H9 (cell line): ENCODE data around the gene ALKBH2. TPM values are rescaled to one million over a fixed set of nuclear protein-coding genes. Genes with fewer than 3 reads are reported as not detected.

Experiments used
- DNase-seq: peaks from one replicate; pipeline ENCODE4 v3.0.0-alpha.2; 2017
- H2AFZ ChIP-seq: one replicate; pipeline ENCODE4 v1.6.1; 2013; ENCODE audit warnings: mild to moderate bottlenecking, low read length, control low read depth, moderate library complexity
- H2AK5ac ChIP-seq: 2 replicates; pipeline ENCODE4 v1.6.1; 2013; ENCODE audit warnings: low read length, control low read depth, mixed read lengths; ENCODE audit not compliant: insufficient read length
- H2BK120ac ChIP-seq: one replicate; pipeline ENCODE4 v1.6.1; 2013; ENCODE audit warnings: low read depth, mild to moderate bottlenecking, low read length, control low read depth, inconsistent platforms; ENCODE audit not compliant: poor library complexity, severe bottlenecking
- H2BK12ac ChIP-seq: 2 replicates; pipeline ENCODE4 v1.6.1; 2013; ENCODE audit warnings: low read length, control low read depth, mixed read lengths, low read depth; ENCODE audit not compliant: insufficient read length
- H2BK15ac ChIP-seq: 2 replicates; pipeline ENCODE4 v1.6.1; 2013; ENCODE audit warnings: low read depth, low read length, control low read depth
- H2BK20ac ChIP-seq: one replicate; pipeline ENCODE4 v1.6.1; 2013; ENCODE audit warnings: low read depth, mild to moderate bottlenecking, low read length, control low read depth, inconsistent platforms; ENCODE audit not compliant: poor library complexity, severe bottlenecking
- H2BK5ac ChIP-seq: 2 replicates; pipeline ENCODE4 v1.6.1; 2013; ENCODE audit warnings: low read length, control low read depth, mixed read lengths; ENCODE audit not compliant: insufficient read length
- H3K14ac ChIP-seq: 2 replicates; pipeline ENCODE4 v1.6.1; 2013; ENCODE audit warnings: low read length, control low read depth; ENCODE audit not compliant: insufficient read depth
- H3K18ac ChIP-seq: 2 replicates; pipeline ENCODE4 v1.6.1; 2013; ENCODE audit warnings: low read depth, mild to moderate bottlenecking, mixed read lengths, low read length, control low read depth; ENCODE audit not compliant: insufficient read length
- H3K23ac ChIP-seq: 2 replicates; pipeline ENCODE4 v1.6.1; 2013; ENCODE audit warnings: low read length, control low read depth, mixed read lengths, low read depth; ENCODE audit not compliant: insufficient read length
- H3K23me2 ChIP-seq: 2 replicates; pipeline ENCODE4 v1.6.1; 2013; ENCODE audit warnings: low read depth, mild to moderate bottlenecking, mixed read lengths, low read length, control low read depth; ENCODE audit not compliant: insufficient read length, poor library complexity, severe bottlenecking
- H3K27ac ChIP-seq: 2 replicates; pipeline ENCODE4 v1.5.1; 2013; ENCODE audit warnings: low read length, control low read depth, mixed read lengths, low read depth; ENCODE audit not compliant: insufficient read length
- H3K27me3 ChIP-seq: 2 replicates; pipeline ENCODE4 v1.6.1; 2013; ENCODE audit warnings: low read length, control low read depth, inconsistent platforms; ENCODE audit not compliant: insufficient read depth
- H3K4ac ChIP-seq: 2 replicates; pipeline ENCODE4 v1.6.1; 2013; ENCODE audit warnings: low read depth, mild to moderate bottlenecking, control low read depth, inconsistent platforms, low read length, moderate library complexity
- H3K4me1 ChIP-seq: 2 replicates; pipeline ENCODE4 v1.6.1; 2013; ENCODE audit warnings: low read length, control low read depth, inconsistent platforms; ENCODE audit not compliant: insufficient read depth
- H3K4me2 ChIP-seq: 2 replicates; pipeline ENCODE4 v1.6.1; 2013; ENCODE audit warnings: low read length, control low read depth, mixed read lengths; ENCODE audit not compliant: insufficient read length, insufficient read depth
- H3K56ac ChIP-seq: 2 replicates; pipeline ENCODE4 v1.6.1; 2013; ENCODE audit warnings: low read depth, mild to moderate bottlenecking, mixed read lengths, low read length, control low read depth; ENCODE audit not compliant: insufficient read length
- H3K79me1 ChIP-seq: 2 replicates; pipeline ENCODE4 v1.6.1; 2013; ENCODE audit warnings: low read depth, mild to moderate bottlenecking, moderate library complexity, low read length, control low read depth, inconsistent platforms; ENCODE audit not compliant: insufficient read depth, poor library complexity, severe bottlenecking
- H3K79me2 ChIP-seq: 2 replicates; pipeline ENCODE4 v1.6.1; 2013; ENCODE audit warnings: low read length, control low read depth, inconsistent platforms; ENCODE audit not compliant: insufficient read depth
- H3K9ac ChIP-seq: 2 replicates; pipeline ENCODE4 v1.6.1; 2013; ENCODE audit warnings: low read length, control low read depth, mixed read lengths; ENCODE audit not compliant: insufficient read length; ENCODE audit errors: extremely low read depth
- H3K9me3 ChIP-seq: one replicate; pipeline ENCODE4 v1.6.1; 2013; ENCODE audit warnings: low read depth, low read length, inconsistent platforms; ENCODE audit not compliant: control insufficient read depth
- H3T11ph ChIP-seq: one replicate; pipeline ENCODE4 v1.6.1; 2013; ENCODE audit warnings: mild to moderate bottlenecking, low read length, control low read depth, inconsistent platforms
- H4K20me1 ChIP-seq: one replicate; pipeline ENCODE4 v1.6.1; 2013; ENCODE audit not compliant: control insufficient read depth, insufficient read length, insufficient read depth
- H4K5ac ChIP-seq: 2 replicates; pipeline ENCODE4 v1.6.1; 2013; ENCODE audit warnings: low read depth, mild to moderate bottlenecking, mixed read lengths, low read length, control low read depth; ENCODE audit not compliant: insufficient read length
- H4K8ac ChIP-seq: replicated peaks from 2 replicates; pipeline ENCODE4 v1.6.1; 2013; ENCODE audit warnings: low read length, control low read depth, mixed read lengths, low read depth; ENCODE audit not compliant: insufficient read length
- H4K91ac ChIP-seq: 2 replicates; pipeline ENCODE4 v1.6.1; 2013; ENCODE audit warnings: low read depth, mild to moderate bottlenecking, moderate library complexity, mixed read lengths, low read length, control low read depth; ENCODE audit not compliant: insufficient read length
- H3K27ac Mint-ChIP-seq, 3 experiments: 2 replicates in 2 of 3; 3 replicates in 1 of 3; pipeline ENCODE4 v1.8.0; 2020 to 2021; ENCODE audit warnings: mixed read lengths in 3 of 3, mild to moderate bottlenecking in 1 of 3, moderate library complexity in 1 of 3
- H3K27me3 Mint-ChIP-seq: 2 replicates; pipeline ENCODE4 v1.8.0; 2021; ENCODE audit warnings: low read depth, mild to moderate bottlenecking, moderate library complexity, mixed read lengths
- H3K36me3 Mint-ChIP-seq, 3 experiments: 2 replicates in 2 of 3; 3 replicates in 1 of 3; pipeline ENCODE4 v1.8.0; 2020 to 2021; ENCODE audit warnings: low read depth in 3 of 3, mixed read lengths in 3 of 3; ENCODE audit not compliant: insufficient read depth in 1 of 3
- H3K4me1 Mint-ChIP-seq, 2 experiments: 2 replicates each; pipeline ENCODE4 v1.8.0; 2020; ENCODE audit warnings: mixed read lengths in 2 of 2
- H3K4me3 Mint-ChIP-seq, 2 experiments: 2 replicates in 1 of 2; 3 replicates in 1 of 2; pipeline ENCODE4 v1.8.0; 2020 to 2021; ENCODE audit warnings: mild to moderate bottlenecking in 2 of 2, mixed read lengths in 2 of 2, moderate library complexity in 1 of 2
- H3K9me3 Mint-ChIP-seq, 2 experiments: 2 replicates in 1 of 2; 3 replicates in 1 of 2; pipeline ENCODE4 v1.8.0; 2020; ENCODE audit warnings: mild to moderate bottlenecking in 2 of 2, mixed read lengths in 2 of 2, moderate library complexity in 1 of 2
- CTCF ChIP-seq: fragments of 200-600 bp; sonication (generic); conservative IDR thresholded peaks from 3 replicates; pipeline ENCODE4 v1.8.0; 2021; ENCODE audit warnings: antibody characterized with exemption, mild to moderate bottlenecking
- WGBS: extraction: QIAGEN DNeasy Blood & Tissue Kit; methylation state at CpG from one replicate; pipeline ENCODE4 v1.1.7; 2013; ENCODE audit warnings: missing lambda C conversion rate, low lambda C conversion rate, mixed read lengths; ENCODE audit not compliant: insufficient read length; ENCODE audit errors: extremely low coverage; 5-methylcytosine and 5-hydroxymethylcytosine counted together
- total RNA-seq: library from RNA; stranded (reverse); gene quantifications from 2 replicates; pipeline ENCODE4 v1.2.1, GENCODE V29; 2021

ALKBH2 gene
- total RNA-seq, 1 experiment from 2014 or later = 24.4 TPM

GRCh38 chr12:109126784-109127183 lies 33.5 kb upstream of the ALKBH2 start:
- H3K4me1 Mint-ChIP-seq = peaks cover 8 to 9% of the 10 kb centered on the region in 2 experiments
- Histone ChIP-seq H4K8ac (no peak overlapping the region), H2BK120ac (no peak overlapping the region), H4K91ac (no peak overlapping the region), H3K4ac (no peak overlapping the region), H2AK5ac (no peak overlapping the region), H3K79me1 (no peaks in the 10 kb centered on the region), H3K27ac (no peak overlapping the region), H3K23me2 (no peaks in the 10 kb centered on the region), H3K4me1 (peaks cover 6% of the 10 kb centered on the region), H2BK20ac (no peak overlapping the region), H4K20me1 (no peaks in the 10 kb centered on the region), H3K27me3 (no peaks in the 10 kb centered on the region), H3K9me3 (no peaks in the 10 kb centered on the region), H3K56ac (no peak overlapping the region), H2BK15ac (no peak overlapping the region), H3K79me2 (no peaks in the 10 kb centered on the region), H3K23ac (no peak overlapping the region), H2BK12ac (no peak overlapping the region), H3K9ac (no peak overlapping the region), H3K4me2 (no peak overlapping the region), H2AFZ (no peak overlapping the region), H3K18ac (no peak overlapping the region), H3K14ac (no peak overlapping the region), H3T11ph (no peak overlapping the region), H2BK5ac (no peak overlapping the region), H4K5ac (no peak overlapping the region)
- H3K27ac Mint-ChIP-seq = no peak overlapping the region
- no peaks in the 10 kb centered on the region; the same call in 1 of the 2 replicates for H3K27me3 Mint-ChIP-seq
- WGBS = no CpG with 5 or more reads among the region's 3 CpGs
- H3K4me3 Mint-ChIP-seq = no peak overlapping the region
- TF ChIP-seq CTCF = no peak
- no peaks in the 10 kb centered on the region for H3K9me3 Mint-ChIP-seq
- no peaks in the 10 kb centered on the region; a peak in 1 of 7 replicates for H3K36me3 Mint-ChIP-seq
- no peak for DNase-seq
